CD4-positive, CD25-positive, alpha-beta regulatory T cell (primary cell): ENCODE measurements around the gene RNF130. TPM values are rescaled to one million over a fixed set of nuclear protein-coding genes. Genes with fewer than 3 reads are reported as not detected.

Experiments
- ATAC-seq, 2 donors: fragments of 150-1000 bp; cut with Tn5 transposase; one replicate each; pipeline ENCODE4 v1.10.0; 2021; ENCODE audit warnings: low read depth in 2 of 2, moderate number of reproducible peaks in 2 of 2, moderate library complexity in 1 of 2
- DNase-seq, 3 donors: peaks; one replicate each; pipeline versions ENCODE4 v3.0.0 to v3.0.0-alpha.2; 2012 to 2022; ENCODE audit warnings: mixed read lengths in 1 of 3
- H3K27ac ChIP-seq: one replicate; pipeline ENCODE4 v1.7.0; 2013; ENCODE audit warnings: mild to moderate bottlenecking, low read length; ENCODE audit not compliant: insufficient read depth, poor library complexity, severe bottlenecking
- H3K27me3 ChIP-seq: one replicate; pipeline ENCODE4 v1.7.0; 2013; ENCODE audit warnings: low read length; ENCODE audit not compliant: control insufficient read depth, insufficient read depth
- H3K36me3 ChIP-seq: one replicate; pipeline ENCODE4 v1.7.0; 2013; ENCODE audit warnings: mild to moderate bottlenecking, low read length, moderate library complexity; ENCODE audit not compliant: control insufficient read depth, insufficient read depth
- H3K4me1 ChIP-seq: 2 replicates; pipeline ENCODE4 v1.7.0; 2013; ENCODE audit warnings: mild to moderate bottlenecking, low read length; ENCODE audit not compliant: insufficient read depth, control insufficient read depth, poor library complexity, severe bottlenecking
- H3K4me3 ChIP-seq: one replicate; pipeline ENCODE4 v1.7.0; 2013; ENCODE audit warnings: low read depth, mild to moderate bottlenecking, low read length, moderate library complexity
- H3K9me3 ChIP-seq, 2 experiments: 1 replicate in 1 of 2; 2 replicates in 1 of 2; pipeline ENCODE4 v1.7.0; 2013; ENCODE audit warnings: low read length in 2 of 2, mild to moderate bottlenecking in 1 of 2, moderate library complexity in 1 of 2; ENCODE audit not compliant: control insufficient read depth in 2 of 2
- H3K27ac Mint-ChIP-seq, 3 donors: one replicate each; pipeline ENCODE4 v1.8.0; 2020 to 2022; ENCODE audit warnings: mild to moderate bottlenecking in 3 of 3, mixed read lengths in 3 of 3, moderate library complexity in 2 of 3
- H3K27me3 Mint-ChIP-seq: one replicate; pipeline ENCODE4 v1.8.0; 2022; ENCODE audit warnings: mild to moderate bottlenecking, mixed read lengths
- H3K36me3 Mint-ChIP-seq: one replicate; pipeline ENCODE4 v1.8.0; 2020; ENCODE audit warnings: mixed read lengths
- H3K4me1 Mint-ChIP-seq, 4 donors: one replicate each; pipeline ENCODE4 v1.8.0; 2020 to 2022; ENCODE audit warnings: mixed read lengths in 4 of 4, mild to moderate bottlenecking in 1 of 4
- H3K4me3 Mint-ChIP-seq, 4 donors: one replicate each; pipeline ENCODE4 v1.8.0; 2020 to 2022; ENCODE audit warnings: mild to moderate bottlenecking in 4 of 4, mixed read lengths in 4 of 4, moderate library complexity in 3 of 4
- H3K9me3 Mint-ChIP-seq, 7 donors: one replicate each; pipeline ENCODE4 v1.8.0; 2020 to 2022; ENCODE audit warnings: mixed read lengths in 7 of 7, mild to moderate bottlenecking in 3 of 7, moderate library complexity in 2 of 7
- polyA plus RNA-seq, 4 donors: library from polyadenylated mRNA; unstranded; fragments of 300-500 nt; fragmentation: Illumina TruSeq; gene quantifications; one replicate each; pipeline ENCODE4 v1.2.3, GENCODE V29; 2021
- total RNA-seq: library from RNA; stranded (reverse); gene quantifications from one replicate; pipeline ENCODE4 v1.2.3, GENCODE V29; 2022

RNF130 gene
- total and polyA plus RNA-seq, 5 donors from 2014 or later = 3.5 to 10.9 (median 5.6) TPM

DNA sequence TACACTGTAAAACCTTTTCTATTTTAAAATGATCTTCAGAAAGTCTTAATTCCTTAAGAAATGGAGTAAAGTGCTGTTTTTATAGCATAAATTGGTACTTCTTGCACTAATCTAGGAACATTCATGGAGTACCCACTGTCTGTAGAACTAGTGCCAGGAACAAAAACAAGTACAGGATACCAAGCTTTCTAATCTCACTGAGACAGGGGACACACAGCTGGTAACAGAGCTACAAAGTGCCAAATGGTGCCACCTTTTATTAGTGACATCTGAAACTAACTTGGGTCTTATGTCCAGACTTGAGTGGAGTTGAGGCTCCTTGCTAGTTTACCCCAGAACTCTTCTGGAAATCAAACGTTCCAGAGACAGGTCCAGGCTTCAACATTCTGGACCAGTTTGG is 57.9 kb downstream of the RNF130 start:
- Mint-ChIP-seq H3K36me3 (peaks cover 10% of the 10 kb centered on the region), H3K4me3 (no peak overlapping the region), H3K27me3 (peaks cover 14% of the 10 kb centered on the region), H3K27ac (no peak overlapping the region), H3K9me3 (no peaks in the 10 kb centered on the region), H3K4me1 (no peaks in the 10 kb centered on the region)
- H3K4me1 ChIP-seq = no peaks in the 10 kb centered on the region
- DNase-seq (no peak), ATAC-seq (no peak)
- H3K9me3 ChIP-seq = no peaks in the 10 kb centered on the region
- H3K27me3 ChIP-seq = peaks cover 2% of the 10 kb centered on the region
- no peak overlapping the region for H3K27ac ChIP-seq
- no peaks in the 10 kb centered on the region for H3K36me3 ChIP-seq
- no peak overlapping the region for H3K4me3 ChIP-seq

DNA sequence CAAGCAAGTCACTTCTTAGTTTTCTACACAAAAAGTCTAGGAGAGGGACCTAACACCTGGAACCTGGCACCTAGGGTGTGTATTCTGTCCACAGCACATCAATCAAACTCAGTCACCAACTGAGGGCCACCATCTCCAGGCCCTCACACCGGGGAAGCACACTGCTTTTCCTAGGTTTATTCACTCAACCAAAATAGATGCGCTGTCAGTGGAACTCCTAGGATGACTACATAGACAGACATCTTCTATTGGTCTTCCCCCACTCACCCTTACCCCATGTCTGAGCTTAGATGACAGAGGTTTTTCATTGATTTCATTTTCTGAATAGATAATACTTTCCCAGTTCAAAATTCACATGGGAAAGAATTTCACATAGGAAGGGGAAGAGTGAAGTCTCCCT is 59.2 kb downstream of the RNF130 start:
- no peak for ATAC-seq
- Mint-ChIP-seq H3K27me3 (peaks cover 14% of the 10 kb centered on the region), H3K9me3 (no peaks in the 10 kb centered on the region), H3K4me3 (no peak overlapping the region), H3K4me1 (no peaks in the 10 kb centered on the region), H3K36me3 (peaks cover 7% of the 10 kb centered on the region), H3K27ac (no peak overlapping the region)
- Histone ChIP-seq H3K4me3 (no peak overlapping the region), H3K36me3 (no peaks in the 10 kb centered on the region), H3K27ac (no peak overlapping the region), H3K9me3 (no peaks in the 10 kb centered on the region), H3K4me1 (no peaks in the 10 kb centered on the region), H3K27me3 (peaks cover 2% of the 10 kb centered on the region)
- DNase-seq = no peak

- Mint-ChIP-seq H3K9me3 (no peaks in the 10 kb centered on the region), H3K4me1 (peaks cover 0 to 7% (median 2%) of the 10 kb centered on the region in 4 donors), H3K36me3 (peaks cover 7% of the 10 kb centered on the region), H3K27me3 (peaks cover 14% of the 10 kb centered on the region), H3K27ac (no peak overlapping the region), H3K4me3 (no peak overlapping the region)
- H3K27me3 ChIP-seq = peaks cover 2% of the 10 kb centered on the region
- H3K4me1 ChIP-seq = no peaks in the 10 kb centered on the region
- no peaks in the 10 kb centered on the region for H3K9me3 ChIP-seq
- DNase-seq (no peak), ATAC-seq (no peak)
- H3K36me3 ChIP-seq = no peaks in the 10 kb centered on the region
- no peak overlapping the region for H3K27ac ChIP-seq
- H3K4me3 ChIP-seq = no peak overlapping the region
These were observed 60.9 kb downstream of the RNF130 start for GRCh38 chr5:180010636-180011035.

DNA sequence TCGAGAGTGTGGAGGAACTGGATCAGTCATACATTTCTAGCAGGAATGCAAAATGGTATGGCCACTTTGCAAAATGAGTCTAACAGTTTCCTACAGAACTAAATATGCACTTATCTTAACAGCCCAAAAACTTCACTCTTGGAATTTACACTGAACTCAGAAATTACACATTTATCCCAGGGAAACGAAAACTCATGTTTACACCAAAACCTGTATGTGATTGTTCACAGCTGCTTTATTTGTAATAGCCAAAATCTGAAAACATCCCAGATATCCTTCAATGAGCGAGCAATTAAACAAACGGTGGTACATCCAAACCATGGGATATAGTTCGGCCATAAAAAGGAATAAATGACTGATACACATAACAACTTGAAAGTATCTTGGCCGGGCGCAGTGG is 62.0 kb downstream of the RNF130 start:
- Histone ChIP-seq H3K4me3 (no peak overlapping the region), H3K9me3 (no peaks in the 10 kb centered on the region), H3K27me3 (peaks cover 2% of the 10 kb centered on the region), H3K4me1 (no peaks in the 10 kb centered on the region), H3K36me3 (no peaks in the 10 kb centered on the region), H3K27ac (no peak overlapping the region)
- Mint-ChIP-seq H3K4me1 (peaks cover 0 to 7% (median 2%) of the 10 kb centered on the region in 4 donors), H3K27me3 (peaks cover 8% of the 10 kb centered on the region), H3K9me3 (no peaks in the 10 kb centered on the region), H3K4me3 (no peak overlapping the region), H3K27ac (no peak overlapping the region), H3K36me3 (peaks cover 11% of the 10 kb centered on the region)
- no peak for ATAC-seq
- no peak for DNase-seq

GRCh38 chr5:180008433-180008832 is 63.1 kb downstream of the RNF130 start:
- H3K27me3 Mint-ChIP-seq = no peaks in the 10 kb centered on the region
- Histone ChIP-seq H3K4me3 (no peak overlapping the region), H3K27me3 (peaks cover 2% of the 10 kb centered on the region), H3K9me3 (no peaks in the 10 kb centered on the region), H3K4me1 (no peaks in the 10 kb centered on the region), H3K27ac (no peak overlapping the region), H3K36me3 (no peaks in the 10 kb centered on the region)
- no peak for ATAC-seq
- no peaks in the 10 kb centered on the region for H3K9me3 Mint-ChIP-seq
- DNase-seq = no peak
- H3K4me1 Mint-ChIP-seq = peaks cover 0 to 7% (median 2%) of the 10 kb centered on the region in 4 donors
- H3K27ac Mint-ChIP-seq = no peak overlapping the region
- H3K36me3 Mint-ChIP-seq = peaks cover 11% of the 10 kb centered on the region
- H3K4me3 Mint-ChIP-seq = no peak overlapping the region

- H3K9me3 ChIP-seq = no peaks in the 10 kb centered on the region
- no peaks in the 10 kb centered on the region for H3K36me3 ChIP-seq
- no peaks in the 10 kb centered on the region for H3K27me3 Mint-ChIP-seq
- H3K4me3 Mint-ChIP-seq = no peak overlapping the region
- no peak overlapping the region for H3K27ac Mint-ChIP-seq
- H3K27ac ChIP-seq = no peak overlapping the region
- H3K4me3 ChIP-seq = no peak overlapping the region
- no peaks in the 10 kb centered on the region for H3K9me3 Mint-ChIP-seq
- peaks cover 11% of the 10 kb centered on the region for H3K36me3 Mint-ChIP-seq
- peaks cover 0 to 7% (median 2%) of the 10 kb centered on the region in 4 donors for H3K4me1 Mint-ChIP-seq
- DNase-seq = no peak
- peaks cover 2% of the 10 kb centered on the region for H3K27me3 ChIP-seq
- no peaks in the 10 kb centered on the region for H3K4me1 ChIP-seq
- ATAC-seq = no peak
These were observed 64.0 kb downstream of the RNF130 start for GRCh38 chr5:180007582-180007981.

- Mint-ChIP-seq H3K27me3 (no peaks in the 10 kb centered on the region), H3K9me3 (no peaks in the 10 kb centered on the region), H3K36me3 (peaks cover 11% of the 10 kb centered on the region), H3K4me3 (no peak overlapping the region), H3K27ac (no peak overlapping the region), H3K4me1 (peaks cover 0 to 7% (median 2%) of the 10 kb centered on the region in 4 donors)
- Histone ChIP-seq H3K4me3 (no peak overlapping the region), H3K36me3 (no peaks in the 10 kb centered on the region), H3K27me3 (peaks cover 2% of the 10 kb centered on the region), H3K27ac (no peak overlapping the region), H3K9me3 (no peaks in the 10 kb centered on the region), H3K4me1 (no peaks in the 10 kb centered on the region)
- ATAC-seq (no peak), DNase-seq (no peak)
These were observed 65.4 kb downstream of the RNF130 start for GRCh38 chr5:180006141-180006540.

GRCh38 chr5:180003127-180003526 is 68.4 kb downstream of the RNF130 start:
- H3K27me3 Mint-ChIP-seq = peaks cover 5% of the 10 kb centered on the region
- no peaks in the 10 kb centered on the region for H3K9me3 ChIP-seq
- H3K4me1 ChIP-seq = no peaks in the 10 kb centered on the region
- ATAC-seq (no peak), DNase-seq (no peak)
- no peak overlapping the region for H3K4me3 Mint-ChIP-seq
- no peak overlapping the region for H3K27ac ChIP-seq
- H3K27me3 ChIP-seq = peaks cover 3% of the 10 kb centered on the region
- peaks cover 0 to 1% (median 0%) of the 10 kb centered on the region in 7 donors for H3K9me3 Mint-ChIP-seq
- H3K36me3 Mint-ChIP-seq = peaks cover 7% of the 10 kb centered on the region
- H3K36me3 ChIP-seq = no peaks in the 10 kb centered on the region
- H3K27ac Mint-ChIP-seq = no peak overlapping the region
- H3K4me1 Mint-ChIP-seq = peaks cover 0 to 7% (median 2%) of the 10 kb centered on the region in 4 donors
- no peak overlapping the region for H3K4me3 ChIP-seq
